OCI-LY1 (cell line): Measurements from ENCODE around the gene ZNF541.

Experiments used
- H2AFZ ChIP-seq: fragments of 200-600 bp; sonication (generic), shearing (Covaris generic); 2 replicates; pipeline ENCODE4 v1.6.0; 2014; ENCODE audit warnings: antibody characterized with exemption, mild to moderate bottlenecking, low read length
- H3F3A ChIP-seq: fragments of 200-600 bp; sonication (generic), shearing (Covaris generic); 2 replicates; pipeline ENCODE4 v1.6.0; 2014; ENCODE audit warnings: mild to moderate bottlenecking, antibody characterized with exemption, low read length, moderate library complexity; ENCODE audit not compliant: insufficient read depth
- H3K27ac ChIP-seq: fragments of 200-600 bp; sonication (generic); 2 replicates; pipeline ENCODE4 v1.5.1; 2014; ENCODE audit warnings: low read length, mixed run types, mild to moderate bottlenecking, low read depth; ENCODE audit not compliant: poor library complexity, severe bottlenecking
- H3K27me3 ChIP-seq: fragments of 200-600 bp; sonication (generic); 2 replicates; pipeline ENCODE4 v1.6.0; 2014; ENCODE audit warnings: antibody characterized with exemption, mild to moderate bottlenecking, low read length, moderate library complexity; ENCODE audit not compliant: insufficient read depth
- H3K36me3 ChIP-seq: fragments of 200-600 bp; sonication (generic); 2 replicates; pipeline ENCODE4 v1.6.1; 2014; ENCODE audit warnings: mild to moderate bottlenecking, antibody characterized with exemption, low read length, moderate library complexity, mixed read lengths; ENCODE audit not compliant: insufficient read depth
- H3K4me1 ChIP-seq: fragments of 200-600 bp; sonication (generic); 2 replicates; pipeline ENCODE4 v1.5.1; 2014; ENCODE audit warnings: mild to moderate bottlenecking, low read length, moderate library complexity; ENCODE audit not compliant: insufficient read depth, severe bottlenecking
- H3K4me2 ChIP-seq: fragments of 200-600 bp; sonication (generic), shearing (Covaris generic); 2 replicates; pipeline ENCODE4 v1.6.1; 2014; ENCODE audit warnings: low read length
- H3K4me3 ChIP-seq: fragments of 200-600 bp; sonication (generic); 2 replicates; pipeline ENCODE4 v1.5.1; 2014; ENCODE audit warnings: low read length, low read depth, mild to moderate bottlenecking, mixed read lengths; ENCODE audit not compliant: poor library complexity, severe bottlenecking
- H3K79me2 ChIP-seq: fragments of 200-600 bp; shearing (Covaris generic); 2 replicates; pipeline ENCODE4 v1.6.1; 2016; ENCODE audit warnings: mixed run types, low read length, mixed read lengths; ENCODE audit not compliant: insufficient read depth
- H3K9ac ChIP-seq: fragments of 200-600 bp; sonication (generic), shearing (Covaris generic); 2 replicates; pipeline ENCODE4 v1.6.1; 2014; ENCODE audit warnings: mild to moderate bottlenecking, low read length, mixed read lengths
- H3K9me2 ChIP-seq: fragments of 200-600 bp; sonication (generic), shearing (Covaris generic); 2 replicates; pipeline ENCODE4 v1.6.1; 2014; ENCODE audit warnings: low read depth, mild to moderate bottlenecking, low read length, mixed read lengths
- H3K9me3 ChIP-seq: fragments of 200-600 bp; shearing (Covaris generic); 2 replicates; pipeline ENCODE4 v1.6.1; 2014; ENCODE audit warnings: low read length, mixed read lengths
- H4K20me1 ChIP-seq: fragments of 200-600 bp; sonication (generic), shearing (Covaris generic); 2 replicates; pipeline ENCODE4 v1.6.0; 2016; ENCODE audit warnings: mild to moderate bottlenecking, low read length; ENCODE audit not compliant: insufficient read depth
- EZH2 ChIP-seq: fragments of 200-600 bp; sonication (generic), shearing (Covaris generic); IDR thresholded peaks from 2 replicates; pipeline ENCODE4 v1.8.0; 2017; ENCODE audit warnings: borderline replicate concordance, mixed run types, mild to moderate bottlenecking, antibody characterized with exemption, low read length, moderate library complexity, mixed read lengths
- TF ChIP-seq, protein P1 (sequence below): fragments of 200-600 bp; sonication (generic), shearing (Covaris generic); IDR thresholded peaks from 2 replicates; pipeline ENCODE4 v1.5.1; 2017; ENCODE audit warnings: mild to moderate bottlenecking, antibody characterized with exemption, low read length, moderate library complexity, mixed read lengths

The ZNF541 gene

DNA sequence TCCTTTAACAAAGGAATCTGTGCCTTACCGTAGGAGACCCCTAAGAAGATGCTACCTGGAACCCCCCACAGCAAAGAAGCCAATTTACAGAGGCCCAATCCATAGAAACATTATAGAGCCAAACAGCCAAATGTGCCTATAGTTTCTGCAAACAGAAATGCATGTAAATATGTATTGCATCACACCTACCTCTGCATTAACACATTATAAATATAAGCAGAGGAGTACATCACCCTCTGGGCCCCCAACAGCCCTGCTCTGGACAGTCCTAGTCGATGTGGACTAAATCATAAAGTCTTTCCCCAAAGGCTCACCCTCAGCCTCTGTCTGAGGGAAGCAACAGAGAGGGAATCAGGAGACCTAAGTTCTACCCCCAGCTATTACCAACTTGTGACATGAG is 25.7 kb downstream of the ZNF541 start:
- H3K9me3 ChIP-seq, result no peaks in the 10 kb centered on the region
- H3K79me2 ChIP-seq, result no peaks in the 10 kb centered on the region
- H2AFZ ChIP-seq, result no peak overlapping the region
- no peaks in the 10 kb centered on the region for H4K20me1 ChIP-seq
- no peak overlapping the region for H3K27ac ChIP-seq
- H3K4me3 ChIP-seq, result no peak overlapping the region
- H3K9ac ChIP-seq, result no peak overlapping the region
- no peaks in the 10 kb centered on the region for H3K9me2 ChIP-seq
- H3K4me1 ChIP-seq, result no peaks in the 10 kb centered on the region
- no peak for TF ChIP-seq EZH2
- H3K36me3 ChIP-seq, result no peaks in the 10 kb centered on the region
- 0 out of 2 replicates have a peak, but pooled peaks cover 3% of the 10 kb centered on the region for H3K27me3 ChIP-seq
- no peak overlapping the region for H3K4me2 ChIP-seq
- H3F3A ChIP-seq, result no peaks in the 10 kb centered on the region

DNA sequence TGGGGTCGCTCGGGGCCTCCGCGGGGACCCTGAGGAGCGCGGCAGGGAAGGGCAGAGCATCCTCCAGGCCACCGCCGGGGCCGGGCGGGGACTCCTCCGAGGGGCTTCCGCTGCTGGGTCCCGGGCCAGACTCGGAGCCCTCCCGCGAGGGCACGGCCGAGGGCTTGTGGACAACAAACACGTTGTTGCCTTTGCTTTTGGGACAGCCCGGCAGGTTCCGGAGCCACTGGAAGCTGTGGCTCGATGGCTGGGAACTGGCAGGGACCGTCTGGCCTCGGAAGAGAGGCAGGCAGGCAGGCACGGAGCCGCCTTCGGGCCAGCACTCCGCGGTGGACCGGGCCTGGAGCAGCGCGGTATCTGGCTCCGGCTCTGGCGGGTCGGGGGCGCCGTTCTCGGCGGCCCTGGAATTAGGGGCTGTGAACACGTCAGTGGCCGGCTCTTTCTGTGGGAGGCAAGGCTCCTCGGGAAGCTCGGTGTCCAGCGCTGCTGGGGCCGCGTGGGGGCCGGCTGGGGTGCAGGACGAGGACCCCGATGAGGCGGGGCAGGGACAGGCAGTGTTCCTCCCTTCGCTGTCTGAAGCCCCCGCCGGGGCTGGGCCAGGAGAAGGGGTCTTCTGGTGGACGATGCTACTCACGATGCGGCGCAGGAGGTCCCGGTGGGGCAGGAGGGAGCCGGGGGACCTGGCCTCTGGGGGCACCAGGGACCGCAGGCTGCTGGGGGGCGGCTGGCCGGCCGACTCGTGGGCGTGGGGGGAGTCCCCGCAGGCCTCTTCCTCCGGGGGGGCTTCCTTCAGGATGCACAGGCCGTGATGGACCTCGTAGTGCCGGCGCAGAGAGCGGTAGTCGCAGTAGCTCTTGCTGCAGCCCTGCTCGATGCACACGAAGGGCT is 27.6 kb downstream of the ZNF541 start:
- no peaks in the 10 kb centered on the region for H3K9me2 ChIP-seq
- H3K27ac ChIP-seq, result no peak overlapping the region
- 0 out of 2 replicates have a peak, but pooled peaks cover 3% of the 10 kb centered on the region for H3K27me3 ChIP-seq
- H3K4me1 ChIP-seq, result no peaks in the 10 kb centered on the region
- no peaks in the 10 kb centered on the region for H3K79me2 ChIP-seq
- H3F3A ChIP-seq, result no peaks in the 10 kb centered on the region
- H2AFZ ChIP-seq, result no peak overlapping the region
- H3K4me3 ChIP-seq, result no peak overlapping the region
- no peaks in the 10 kb centered on the region for H3K9me3 ChIP-seq
- no peak for TF ChIP-seq EZH2
- TF ChIP-seq, protein P1, sequence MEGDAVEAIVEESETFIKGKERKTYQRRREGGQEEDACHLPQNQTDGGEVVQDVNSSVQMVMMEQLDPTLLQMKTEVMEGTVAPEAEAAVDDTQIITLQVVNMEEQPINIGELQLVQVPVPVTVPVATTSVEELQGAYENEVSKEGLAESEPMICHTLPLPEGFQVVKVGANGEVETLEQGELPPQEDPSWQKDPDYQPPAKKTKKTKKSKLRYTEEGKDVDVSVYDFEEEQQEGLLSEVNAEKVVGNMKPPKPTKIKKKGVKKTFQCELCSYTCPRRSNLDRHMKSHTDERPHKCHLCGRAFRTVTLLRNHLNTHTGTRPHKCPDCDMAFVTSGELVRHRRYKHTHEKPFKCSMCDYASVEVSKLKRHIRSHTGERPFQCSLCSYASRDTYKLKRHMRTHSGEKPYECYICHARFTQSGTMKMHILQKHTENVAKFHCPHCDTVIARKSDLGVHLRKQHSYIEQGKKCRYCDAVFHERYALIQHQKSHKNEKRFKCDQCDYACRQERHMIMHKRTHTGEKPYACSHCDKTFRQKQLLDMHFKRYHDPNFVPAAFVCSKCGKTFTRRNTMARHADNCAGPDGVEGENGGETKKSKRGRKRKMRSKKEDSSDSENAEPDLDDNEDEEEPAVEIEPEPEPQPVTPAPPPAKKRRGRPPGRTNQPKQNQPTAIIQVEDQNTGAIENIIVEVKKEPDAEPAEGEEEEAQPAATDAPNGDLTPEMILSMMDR, result no peak
- no peaks in the 10 kb centered on the region for H4K20me1 ChIP-seq
- no peak overlapping the region for H3K4me2 ChIP-seq
- no peak overlapping the region for H3K9ac ChIP-seq
- H3K36me3 ChIP-seq, result no peaks in the 10 kb centered on the region

GRCh38 chr19:47544476-47544875 is 28.5 kb downstream of the ZNF541 start:
- H3F3A ChIP-seq, result no peaks in the 10 kb centered on the region
- H3K9me3 ChIP-seq, result no peaks in the 10 kb centered on the region
- no peaks in the 10 kb centered on the region for H3K79me2 ChIP-seq
- TF ChIP-seq EZH2, result no peak
- TF ChIP-seq, protein P1, result no peak
- no peaks in the 10 kb centered on the region for H3K9me2 ChIP-seq
- H3K4me2 ChIP-seq, result no peak overlapping the region
- no peak overlapping the region for H3K27ac ChIP-seq
- H3K4me1 ChIP-seq, result no peaks in the 10 kb centered on the region
- H3K36me3 ChIP-seq, result no peaks in the 10 kb centered on the region
- no peak overlapping the region for H2AFZ ChIP-seq
- 0 out of 2 replicates have a peak, but pooled peaks cover 3% of the 10 kb centered on the region for H3K27me3 ChIP-seq
- H4K20me1 ChIP-seq, result no peaks in the 10 kb centered on the region
- H3K4me3 ChIP-seq, result no peak overlapping the region
- H3K9ac ChIP-seq, result no peak overlapping the region
